GM19240 (cell line): ENCODE results near the gene CHGA.

Experiments
- DNase-seq: peaks from one replicate; pipeline ENCODE4 v3.0.0; 2011; ENCODE audit warnings: low spot score; ENCODE audit not compliant: insufficient read length

The CHGA gene

GRCh38 chr14:92903359-92903758, 19.6 kb upstream of the CHGA start:
- DNase-seq: no peak

GRCh38 chr14:92905667-92906066, 17.3 kb upstream of the CHGA start:
- DNase-seq: no peak

GRCh38 chr14:92906420-92906819, 16.5 kb upstream of the CHGA start:
- no peak for DNase-seq

- DNase-seq: no peak
These were observed 16.1 kb upstream of the CHGA start for GRCh38 chr14:92906823-92907222.

GRCh38 chr14:92907316-92907911, 15.5 kb upstream of the CHGA start:
- no peak for DNase-seq

- no peak for DNase-seq
These were observed 8.8 kb upstream of the CHGA start for GRCh38 chr14:92914087-92914656.

- no peak for DNase-seq
These were observed 6.7 kb upstream of the CHGA start for GRCh38 chr14:92916201-92916600.

GRCh38 chr14:92917041-92917940, 5.7 kb upstream of the CHGA start:
- no peak for DNase-seq

- DNase-seq: no peak
These were observed 5.0 kb upstream of the CHGA start for GRCh38 chr14:92917956-92918355.

GRCh38 chr14:92920001-92920400, 2.9 kb upstream of the CHGA start:
- no peak for DNase-seq

- no peak for DNase-seq
These were observed 705 bp upstream of the CHGA start for GRCh38 chr14:92922155-92922735.

GRCh38 chr14:92923744-92924103, 774 bp downstream of the CHGA start:
- no peak for DNase-seq

- DNase-seq: no peak
These were observed 1.3 kb downstream of the CHGA start for GRCh38 chr14:92924247-92924646.

- no peak for DNase-seq
These were observed 2.5 kb downstream of the CHGA start for GRCh38 chr14:92925446-92925845.

GRCh38 chr14:92926180-92926845, 3.4 kb downstream of the CHGA start:
- DNase-seq: no peak

- DNase-seq: no peak
These were observed 4.0 kb downstream of the CHGA start for GRCh38 chr14:92926931-92927330.

- no peak for DNase-seq
These were observed 4.7 kb downstream of the CHGA start for GRCh38 chr14:92927349-92928257.

- no peak for DNase-seq
These were observed 5.3 kb downstream of the CHGA start for GRCh38 chr14:92928258-92928629.

- DNase-seq: no peak
These were observed 6.2 kb downstream of the CHGA start for GRCh38 chr14:92928961-92929688.
